DMS53 (cell line): ENCODE measurements around the gene TTC3.
A peak's percentile ranks its signal among the peaks of the same experiment; 100 is the strongest.

Experiments
- DNase-seq: peaks from one replicate; lab custom pipeline; 2025; lab: John Stamatoyannopoulos, UW

Gene TTC3

DNA sequence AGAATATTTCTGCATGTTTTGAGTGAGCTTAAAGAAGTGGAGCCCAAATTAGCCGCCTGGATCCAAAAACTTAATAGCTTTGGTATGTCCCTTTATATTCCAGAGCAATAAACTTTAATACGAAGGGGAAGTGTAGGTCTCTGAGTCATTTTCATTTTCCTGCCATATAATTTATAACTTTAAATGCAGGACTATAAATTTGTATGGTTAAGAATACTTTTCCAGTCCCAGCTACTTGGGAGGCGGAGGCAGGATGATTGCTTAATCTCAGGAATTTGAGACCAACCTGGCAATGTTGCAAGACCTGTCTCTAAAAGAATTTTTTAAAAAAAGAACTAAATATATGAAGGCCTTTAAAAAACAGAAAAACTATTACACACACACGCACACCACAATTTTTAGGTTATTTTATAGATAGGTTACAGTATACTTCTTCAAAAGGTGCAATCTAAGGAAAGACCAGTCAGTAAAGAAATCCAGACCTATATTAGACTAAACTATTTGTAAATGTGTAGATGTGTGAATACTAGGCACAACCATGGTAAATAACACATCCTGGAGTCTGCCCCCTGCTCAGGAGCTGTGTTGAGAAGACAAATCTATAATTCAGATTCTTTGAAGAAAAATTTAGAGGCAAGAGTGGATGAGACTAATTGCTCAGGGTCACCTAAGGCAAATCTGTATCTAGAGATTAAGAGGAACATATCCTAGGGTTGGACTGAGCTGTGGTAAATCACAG lies 80.3 kb downstream of the TTC3 start:
- DNase-seq, result no peak

DNA sequence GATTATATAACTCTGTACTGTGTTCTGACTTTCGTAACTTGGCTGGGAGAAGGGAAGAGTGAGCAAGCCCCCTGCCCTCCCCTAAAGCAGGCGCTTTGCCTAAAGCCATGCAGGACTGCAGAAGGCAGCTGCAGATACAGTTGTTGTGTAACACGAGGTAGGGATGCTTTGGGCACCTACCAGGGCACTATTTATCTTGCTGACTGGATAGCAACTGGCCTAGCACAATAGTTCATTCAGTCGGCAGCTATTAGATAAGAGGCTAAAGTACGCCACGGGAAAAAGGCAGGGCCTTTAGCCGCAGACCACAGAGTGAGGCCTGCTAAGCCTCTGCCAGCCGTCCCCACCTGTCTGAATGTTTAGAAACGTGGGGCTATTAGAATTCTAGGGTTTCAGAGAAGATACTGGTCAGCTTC lies 80.9 kb downstream of the TTC3 start:
- no peak for DNase-seq

DNA sequence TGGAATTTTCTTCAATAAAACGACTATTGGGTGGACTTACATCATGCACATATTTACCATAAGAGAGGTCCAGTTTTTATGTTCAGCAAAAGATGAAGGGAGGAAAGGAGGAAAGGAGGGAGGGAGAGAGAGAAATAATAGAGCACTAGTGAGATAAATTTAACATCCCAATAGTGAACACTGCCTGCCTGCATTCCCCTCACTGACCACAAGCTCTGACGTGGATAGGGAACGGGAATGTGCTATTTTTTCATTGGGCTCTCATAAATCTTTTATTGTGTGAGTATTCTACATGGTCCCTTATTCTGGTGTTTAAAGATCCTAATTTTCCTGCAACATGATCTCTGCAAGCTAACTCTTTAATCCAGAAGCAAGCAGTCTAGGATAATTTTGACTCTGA lies 82.1 kb downstream of the TTC3 start:
- no peak for DNase-seq

DNA sequence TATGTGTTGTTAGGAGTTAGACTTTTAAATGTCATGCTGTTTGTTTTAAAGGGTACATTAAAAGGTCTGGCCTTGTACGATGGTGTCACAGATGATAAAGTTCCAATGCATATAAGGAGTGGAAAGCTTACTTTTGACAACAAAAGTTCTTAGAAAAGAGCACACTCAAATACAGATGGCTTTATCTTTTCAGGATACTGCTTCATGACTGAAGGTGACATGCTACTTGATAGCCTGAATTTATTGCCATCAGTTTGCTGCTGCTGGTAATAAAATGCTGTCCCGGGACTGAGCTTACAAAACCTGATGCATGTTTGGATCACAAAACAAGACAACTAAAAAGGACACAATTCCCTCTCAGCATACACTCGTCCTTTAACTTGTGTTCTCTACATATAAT lies 84.9 kb downstream of the TTC3 start:
- no peak for DNase-seq

DNA sequence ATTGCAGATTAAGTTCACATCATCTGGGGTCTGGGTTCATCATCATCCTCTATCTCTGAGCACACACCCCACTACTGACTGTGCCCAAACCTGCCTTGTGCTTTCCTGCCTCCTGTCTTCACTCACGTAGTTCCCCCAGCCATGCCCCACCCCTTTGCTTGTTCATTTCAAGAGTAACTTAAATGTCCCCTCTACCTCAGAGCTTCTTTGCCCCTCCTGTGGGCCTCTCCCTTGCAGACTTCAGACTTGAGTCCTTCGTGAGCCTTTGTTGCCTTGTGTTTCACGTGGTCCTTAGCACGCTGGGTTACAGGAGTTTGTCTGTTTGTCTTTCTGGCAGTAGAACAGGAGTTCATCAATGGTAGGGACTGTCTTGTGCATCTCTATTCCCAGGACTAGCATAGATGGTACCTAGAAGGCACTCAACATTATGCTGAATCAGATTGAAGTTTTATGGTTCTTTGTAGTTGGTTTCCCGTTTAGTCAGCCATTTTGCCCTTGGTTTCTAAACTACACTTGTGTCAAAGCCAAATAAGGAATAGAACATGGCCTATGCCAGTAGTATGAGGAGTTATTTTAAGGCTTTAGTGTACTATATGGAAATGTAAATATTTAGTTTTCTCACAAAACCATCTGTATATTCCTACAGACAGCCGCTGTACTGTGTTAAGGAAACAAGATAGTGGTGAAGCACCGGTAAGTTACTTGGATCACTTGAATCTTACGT lies 86.2 kb downstream of the TTC3 start:
- peak; percentile 32 for DNase-seq

DNA sequence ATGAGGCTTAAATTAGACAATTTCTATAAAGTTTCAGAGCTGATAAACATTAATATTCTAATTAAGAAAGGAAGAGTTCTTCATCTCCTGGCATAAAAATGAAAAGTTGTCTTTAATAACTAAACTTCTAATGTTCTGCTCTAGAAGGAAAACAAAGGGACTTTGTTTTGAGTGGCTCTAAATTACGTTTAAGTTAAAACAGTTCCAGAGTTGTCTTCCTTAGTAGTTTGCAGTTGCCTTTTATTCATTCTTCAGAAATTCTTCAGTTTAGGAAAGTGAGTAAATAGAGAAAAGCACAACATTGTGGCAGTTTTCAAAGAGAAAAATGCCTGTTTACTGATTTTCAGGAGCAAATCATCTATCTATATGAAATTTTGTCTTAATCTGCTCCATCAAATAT lies 86.9 kb downstream of the TTC3 start:
- no peak for DNase-seq

DNA sequence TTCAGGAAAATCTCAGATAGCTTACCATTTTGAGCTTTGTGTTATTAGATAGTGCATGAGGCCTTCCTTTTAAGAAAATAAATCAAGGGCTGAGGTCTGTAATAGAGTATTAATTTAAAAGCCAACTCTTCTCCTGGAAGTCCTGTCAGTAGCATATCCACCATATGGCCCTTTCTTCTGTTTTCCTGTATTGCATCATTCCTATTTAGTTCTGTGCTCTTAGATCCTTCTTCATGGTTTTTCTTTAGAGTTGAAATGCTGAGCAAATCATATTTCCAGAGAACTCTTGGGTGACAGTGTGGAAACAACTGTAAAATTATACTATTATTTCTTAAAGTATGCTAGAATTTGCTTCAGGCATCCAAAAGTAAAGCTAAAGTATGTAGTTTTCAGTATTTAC lies 91.7 kb downstream of the TTC3 start:
- no peak for DNase-seq

DNA sequence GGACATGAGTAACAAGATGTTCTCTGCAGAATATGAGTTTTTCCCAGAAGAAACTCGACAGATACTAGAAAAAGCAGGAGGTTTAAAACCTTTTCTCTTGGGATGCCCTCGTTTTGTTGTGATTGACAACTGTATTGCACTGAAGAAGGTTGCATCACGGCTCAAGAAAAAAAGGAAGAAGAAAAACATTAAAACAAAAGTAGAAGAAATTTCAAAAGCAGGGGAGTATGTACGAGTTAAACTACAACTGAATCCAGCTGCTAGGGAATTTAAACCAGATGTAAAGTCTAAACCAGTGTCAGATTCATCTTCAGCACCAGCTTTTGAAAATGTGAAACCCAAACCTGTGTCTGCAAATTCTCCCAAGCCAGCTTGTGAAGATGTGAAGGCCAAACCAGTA lies 92.5 kb downstream of the TTC3 start:
- DNase-seq, result no peak

DNA sequence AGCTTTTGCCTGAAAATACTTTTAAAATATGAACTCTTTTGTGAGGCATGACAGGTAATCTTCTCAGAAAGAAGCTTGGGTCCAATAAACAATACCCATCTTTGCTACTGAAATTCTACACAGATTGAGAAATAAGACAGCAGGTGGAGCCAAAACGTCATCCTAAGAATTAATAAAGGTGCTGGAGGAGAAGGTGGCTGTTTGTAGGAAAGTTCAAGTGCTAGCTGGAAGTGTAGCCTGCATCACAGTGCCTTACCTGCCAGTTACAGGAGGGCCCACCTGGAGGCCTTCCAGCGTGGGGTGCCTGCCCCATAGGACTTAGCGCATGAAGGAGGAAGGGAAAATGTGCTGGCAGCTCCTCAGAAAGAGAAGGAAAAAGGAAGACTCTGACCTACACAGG lies 93.7 kb downstream of the TTC3 start:
- peak; percentile 33 for DNase-seq

DNA sequence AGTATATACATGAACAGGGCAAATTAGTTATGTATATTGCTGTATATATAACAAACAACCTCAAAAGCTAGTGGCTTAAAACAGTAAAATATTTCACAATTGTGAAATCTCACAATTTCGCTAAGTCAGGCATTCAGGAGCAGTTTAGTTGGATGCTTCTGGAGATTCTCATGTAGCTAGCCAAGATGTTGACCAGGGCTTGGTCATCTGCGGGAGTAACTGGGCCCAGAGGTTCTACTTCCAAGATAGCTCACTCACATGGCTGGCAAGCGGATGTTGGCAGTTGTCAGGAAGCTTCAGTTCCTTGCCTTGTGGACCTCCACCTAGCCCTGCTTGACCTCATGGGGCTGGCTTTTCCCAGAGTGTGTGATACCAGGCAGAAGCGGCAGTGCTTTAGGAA lies 95.6 kb downstream of the TTC3 start:
- no peak for DNase-seq

DNA sequence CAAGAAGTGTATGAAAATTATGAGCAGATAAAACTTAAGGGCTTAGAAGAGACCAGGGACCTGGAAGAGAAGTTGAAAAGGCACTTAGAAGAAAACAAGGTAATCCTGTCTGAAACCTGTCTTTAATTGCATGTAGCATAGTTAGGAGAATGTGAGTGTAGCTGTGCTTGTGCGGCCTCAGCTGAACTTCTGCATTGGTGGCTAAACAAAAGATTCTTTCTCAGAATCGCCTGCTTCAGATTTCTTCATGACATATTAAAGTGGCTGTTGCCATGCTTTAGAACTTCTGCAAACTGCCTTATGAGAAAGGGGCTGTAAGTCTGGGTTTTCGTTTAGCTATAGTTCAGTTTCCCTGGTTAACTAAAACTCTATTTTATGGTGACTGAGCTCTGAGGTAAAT lies 99.6 kb downstream of the TTC3 start:
- DNase-seq, result no peak

DNA sequence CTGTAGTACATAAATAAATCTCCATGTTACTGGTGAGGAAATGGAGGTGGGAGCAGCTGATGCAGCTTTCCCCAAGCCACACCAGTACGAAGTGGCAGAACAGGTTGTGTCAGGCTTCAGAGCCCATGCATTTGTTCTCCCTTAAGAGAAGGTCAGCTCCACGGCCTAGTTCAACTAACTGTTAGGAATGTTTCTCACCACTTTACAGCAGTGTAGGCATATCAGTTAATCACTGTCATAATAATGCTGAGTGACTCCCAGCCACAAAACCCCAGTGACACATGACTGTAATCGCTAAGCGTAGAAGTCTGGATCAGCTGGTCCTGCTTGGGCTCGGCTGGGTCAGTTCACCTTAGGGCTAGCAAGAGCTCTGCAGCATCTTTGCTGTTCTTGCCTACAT lies 103.7 kb downstream of the TTC3 start:
- DNase-seq, result peak; percentile 12

DNA sequence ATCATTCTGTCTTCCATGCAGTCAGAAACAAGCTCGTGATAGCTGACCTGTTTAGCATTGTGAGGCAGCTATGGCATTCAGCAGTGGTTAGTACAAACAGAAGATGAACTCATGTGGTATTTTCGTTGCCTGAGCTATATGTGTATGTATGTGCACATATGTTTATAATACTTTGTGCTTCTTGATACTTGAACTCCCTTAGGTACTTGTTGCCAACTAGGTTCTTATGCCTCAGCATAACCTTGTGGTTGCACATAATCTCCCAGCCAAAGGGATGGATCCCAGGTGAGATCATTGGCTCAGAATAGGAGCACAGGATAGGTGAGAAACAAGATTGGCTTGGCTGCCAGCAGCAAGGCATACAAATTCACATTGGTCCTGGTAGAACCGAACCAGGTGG lies 108.0 kb downstream of the TTC3 start:
- DNase-seq, result no peak

DNA sequence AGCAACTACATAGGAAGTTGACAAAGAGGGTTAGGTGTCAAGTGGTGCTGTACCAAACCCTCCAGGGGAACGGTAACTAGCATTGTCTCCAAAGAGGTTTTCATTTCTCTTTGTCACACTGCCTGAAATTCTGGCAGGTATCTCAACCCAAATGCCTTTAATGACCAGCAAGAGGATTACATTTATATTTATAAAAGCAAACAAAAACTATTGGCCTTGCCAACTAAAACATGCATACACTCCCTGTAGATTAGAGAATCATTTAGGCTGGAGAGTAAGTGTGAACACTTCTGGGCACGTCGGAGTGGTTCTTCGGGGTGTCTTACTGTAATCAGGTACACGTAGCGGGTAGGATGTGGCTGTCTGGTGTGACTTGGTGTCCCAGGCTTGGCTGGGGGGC lies 109.2 kb downstream of the TTC3 start:
- DNase-seq, result no peak

DNA sequence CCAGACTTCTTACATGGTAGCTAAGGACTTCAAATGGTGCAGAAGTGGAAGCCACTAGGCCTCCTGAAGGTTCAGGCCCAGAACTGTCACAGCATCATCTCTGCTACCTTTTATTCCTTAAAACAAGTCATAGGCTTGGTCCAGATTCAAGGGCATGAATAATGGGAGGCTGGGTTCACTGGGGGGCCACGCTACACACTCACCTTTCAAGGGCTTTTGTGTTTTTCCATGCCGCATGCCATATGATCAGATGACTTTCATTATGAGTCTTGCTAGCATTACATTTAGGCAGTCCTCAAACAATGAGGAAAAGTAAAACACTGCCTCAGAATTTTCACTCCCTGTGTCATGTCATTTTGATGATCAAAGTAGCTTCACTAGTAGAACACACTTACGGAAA lies 110.7 kb downstream of the TTC3 start:
- DNase-seq, result no peak

DNA sequence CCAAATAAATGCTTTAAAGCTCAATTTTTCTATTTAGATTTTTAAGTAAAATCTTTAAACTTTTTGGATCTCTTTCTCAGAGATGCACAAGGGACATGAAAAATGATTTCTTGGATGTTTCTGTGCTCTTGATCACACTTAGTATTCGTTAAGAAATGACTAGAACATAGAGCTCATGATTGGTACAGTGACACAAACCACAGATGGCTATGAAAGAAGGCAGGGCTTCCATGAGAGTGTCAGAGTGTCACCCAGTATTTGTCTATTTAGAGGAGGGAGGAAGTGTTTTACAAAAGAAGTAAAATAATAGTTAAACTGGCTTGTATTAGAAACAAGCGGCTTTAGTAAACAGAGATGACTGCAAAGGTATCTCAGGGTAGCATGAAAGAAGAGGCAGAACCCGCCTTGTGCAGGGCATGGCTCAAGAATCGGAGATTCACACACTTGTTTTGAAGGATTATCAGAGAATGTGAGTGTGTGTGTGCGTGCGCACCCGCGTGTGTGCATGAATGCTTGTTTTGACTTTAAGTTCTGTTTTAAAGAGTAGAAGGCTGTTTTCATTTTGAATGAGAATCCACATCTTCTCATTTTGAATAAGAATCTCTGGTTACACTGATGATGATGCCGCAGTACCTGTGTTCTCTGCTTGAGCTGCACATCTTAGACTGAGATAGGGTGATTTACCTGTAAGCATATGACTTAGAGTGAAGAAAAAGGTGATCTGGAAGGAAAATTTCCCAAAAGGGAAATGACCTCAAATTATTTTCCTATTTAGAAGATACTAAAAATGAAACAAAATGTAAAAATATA lies 111.9 kb downstream of the TTC3 start:
- no peak for DNase-seq

DNA sequence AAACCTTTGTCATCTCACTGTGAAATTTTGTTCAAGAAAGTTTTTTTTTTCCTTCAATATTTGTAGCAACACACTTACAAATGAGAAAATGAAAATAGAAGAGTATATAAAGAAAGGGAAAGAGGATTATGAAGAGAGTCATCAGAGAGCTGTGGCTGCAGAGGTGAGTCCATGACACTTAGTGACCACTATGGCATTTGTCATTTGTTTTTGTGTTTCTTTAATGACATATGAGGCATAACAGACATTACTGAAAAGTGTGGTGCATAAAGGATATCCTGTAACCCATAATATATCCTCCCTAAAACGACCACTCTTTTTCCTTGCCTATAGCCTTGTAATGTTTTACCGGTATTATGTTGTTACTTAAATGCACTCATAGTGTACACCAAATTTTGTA lies 113.9 kb downstream of the TTC3 start:
- DNase-seq, result no peak

DNA sequence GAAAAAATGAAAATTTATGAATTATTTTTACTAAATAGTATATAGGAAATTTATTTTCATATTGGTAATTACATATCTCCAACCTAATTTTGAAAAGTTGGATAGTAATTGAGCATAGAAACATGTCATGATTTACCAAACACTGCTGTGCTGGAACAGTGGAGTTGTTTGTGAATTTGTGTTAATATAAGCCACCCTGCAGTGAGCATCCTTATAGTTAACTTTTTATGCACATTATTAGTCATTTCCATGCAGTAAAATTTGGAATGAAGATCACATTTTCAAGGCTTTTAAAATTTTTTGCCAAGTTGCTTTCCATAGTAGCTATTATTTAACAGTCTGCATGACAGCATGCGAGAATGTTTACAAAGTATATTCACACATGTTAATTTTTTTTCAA lies 115.8 kb downstream of the TTC3 start:
- no peak for DNase-seq

DNA sequence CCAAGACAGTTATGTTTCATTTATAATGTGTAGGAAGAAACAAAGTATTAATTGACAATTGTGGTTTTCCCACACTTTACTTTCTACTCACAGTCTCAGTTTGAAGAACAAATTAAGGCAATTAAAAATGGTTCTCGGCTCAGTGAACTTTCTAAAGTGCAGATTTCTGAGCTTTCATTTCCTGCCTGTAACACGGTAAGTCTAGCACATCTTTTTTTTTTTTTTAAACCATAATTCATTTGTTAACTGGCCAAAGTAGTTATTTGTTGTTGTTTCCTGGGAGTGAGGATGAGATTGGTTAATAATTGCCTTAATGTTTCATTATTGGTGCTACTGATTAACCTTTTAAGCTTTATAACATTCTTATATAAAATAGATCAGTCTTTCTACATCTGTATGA lies 119.0 kb downstream of the TTC3 start:
- DNase-seq, result no peak

DNA sequence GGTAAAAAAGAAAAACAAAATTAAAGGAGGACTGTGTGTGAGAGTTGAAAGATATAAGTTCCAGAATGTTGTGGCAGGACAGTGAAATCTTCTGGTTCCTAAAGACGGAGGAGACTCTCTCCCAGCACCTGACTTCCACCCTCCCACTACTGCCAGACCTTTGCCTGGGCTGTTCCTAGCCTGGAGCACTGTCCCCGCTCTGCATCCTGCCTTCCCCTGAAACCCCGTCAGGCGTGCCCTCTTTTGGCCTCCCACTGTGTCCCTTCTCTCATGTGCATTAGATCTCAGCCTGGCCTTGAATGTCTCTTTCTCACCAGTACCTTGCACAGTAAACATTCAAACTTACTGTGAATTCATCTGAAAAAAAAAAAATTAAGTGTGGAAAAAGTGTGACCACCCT lies 120.0 kb downstream of the TTC3 start:
- DNase-seq, result no peak

DNA sequence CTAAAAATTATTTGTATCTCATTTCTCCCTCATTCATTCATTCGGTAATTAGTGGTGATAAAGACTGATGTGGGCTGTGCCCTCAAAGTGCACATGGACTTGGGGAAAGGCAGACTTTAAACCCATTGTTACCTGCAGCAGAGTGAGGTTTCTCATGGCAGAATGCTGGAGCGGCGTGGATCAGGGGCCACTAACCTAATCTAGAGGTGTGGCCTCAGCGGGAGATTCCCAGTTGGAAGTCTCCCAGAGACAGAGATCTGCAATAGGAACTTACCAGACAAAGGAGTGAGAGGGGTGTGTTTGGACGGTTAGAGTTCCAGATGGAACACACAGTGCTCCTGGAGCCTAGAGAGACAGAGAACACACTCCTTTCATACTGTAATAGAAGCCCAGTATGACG lies 120.6 kb downstream of the TTC3 start:
- DNase-seq, result no peak

DNA sequence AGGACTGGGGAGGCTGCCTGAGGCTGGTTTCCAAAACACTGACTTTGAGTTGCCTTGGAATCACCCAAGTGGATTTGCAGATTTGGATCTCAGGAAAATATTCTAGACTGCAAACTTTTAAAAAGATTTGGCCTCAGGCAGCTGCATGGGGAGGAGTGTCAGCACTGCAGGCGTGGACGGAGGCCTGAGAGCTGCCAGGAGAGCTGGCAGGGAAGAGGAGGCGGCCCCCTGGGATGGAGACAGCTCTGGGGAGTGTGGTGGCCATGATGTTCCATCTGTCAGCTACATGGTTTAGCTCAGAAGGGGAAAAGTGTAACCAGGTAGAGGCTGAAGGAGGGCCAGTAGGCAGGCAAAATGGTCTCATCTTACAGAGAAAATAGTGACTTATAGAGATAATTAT lies 122.0 kb downstream of the TTC3 start:
- no peak for DNase-seq

DNA sequence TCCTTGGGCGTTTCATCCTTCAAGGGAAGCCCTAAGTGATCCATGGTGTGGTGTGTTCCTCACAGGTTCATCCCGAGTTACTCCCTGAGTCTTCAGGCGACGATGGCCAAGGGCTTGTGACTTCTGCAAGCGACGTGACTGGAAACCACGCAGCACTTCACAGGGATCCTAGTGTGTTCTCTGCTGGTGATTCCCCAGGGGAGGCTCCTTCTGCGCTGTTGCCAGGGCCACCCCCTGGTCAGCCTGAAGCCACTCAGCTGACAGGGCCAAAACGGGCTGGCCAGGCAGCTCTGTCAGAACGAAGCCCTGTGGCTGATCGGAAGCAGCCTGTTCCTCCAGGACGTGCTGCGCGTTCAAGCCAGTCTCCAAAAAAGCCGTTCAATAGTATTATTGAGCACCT lies 122.6 kb downstream of the TTC3 start:
- no peak for DNase-seq
